ENCODE measurements around the gene CTNNB1.
A peak's percentile ranks its signal among the peaks of the same experiment; 100 is the strongest.

The CTNNB1 gene

DNA sequence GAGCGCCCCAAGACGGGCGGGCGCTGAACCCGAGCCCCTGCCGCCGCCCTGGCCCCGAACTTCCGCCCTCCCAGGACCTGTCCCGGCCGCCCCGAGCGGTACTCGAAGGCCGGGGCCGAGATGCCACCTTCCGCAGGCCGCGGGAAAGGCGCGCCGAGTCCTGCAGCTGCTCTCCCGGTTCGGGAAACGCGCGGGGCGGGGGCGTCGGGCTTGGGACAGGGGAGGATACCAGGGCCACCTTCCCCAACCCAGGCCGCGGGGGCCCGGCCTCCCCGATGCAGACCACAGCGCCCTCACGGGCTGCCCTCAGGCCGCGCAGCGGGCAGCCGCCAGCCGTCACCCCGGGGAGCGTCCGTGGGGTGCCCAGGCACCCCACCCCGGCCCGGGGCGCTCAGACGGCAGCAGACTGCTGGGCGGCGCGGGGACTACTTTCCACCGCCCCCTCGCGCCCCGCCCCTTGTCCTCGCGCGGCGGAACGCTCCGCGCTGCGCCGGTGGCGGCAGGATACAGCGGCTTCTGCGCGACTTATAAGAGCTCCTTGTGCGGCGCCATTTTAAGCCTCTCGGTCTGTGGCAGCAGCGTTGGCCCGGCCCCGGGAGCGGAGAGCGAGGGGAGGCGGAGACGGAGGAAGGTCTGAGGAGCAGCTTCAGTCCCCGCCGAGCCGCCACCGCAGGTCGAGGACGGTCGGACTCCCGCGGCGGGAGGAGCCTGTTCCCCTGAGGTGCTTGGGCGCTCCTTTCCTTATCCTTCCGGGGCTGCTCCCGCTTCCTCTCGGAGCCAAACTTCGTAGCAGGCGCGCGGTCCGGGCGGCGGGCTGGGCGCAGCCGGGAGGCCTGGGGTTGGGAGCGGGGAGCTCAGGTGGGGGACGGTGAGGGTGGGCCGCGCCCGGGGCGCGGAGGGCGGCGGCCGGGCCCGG is at the start of gene CTNNB1:
TSS of gene CTNNB1 (plus strand) at position 556 of the 916 bp plus-strand sequence. CDS start 24,564 bp downstream, outside the sequence.
- H3K4me3 ChIP-seq (ENCODE audit: low read depth, low read length) = peak within 1 kb of the TSS; percentile 53
- TF ChIP-seq, protein P1, sequence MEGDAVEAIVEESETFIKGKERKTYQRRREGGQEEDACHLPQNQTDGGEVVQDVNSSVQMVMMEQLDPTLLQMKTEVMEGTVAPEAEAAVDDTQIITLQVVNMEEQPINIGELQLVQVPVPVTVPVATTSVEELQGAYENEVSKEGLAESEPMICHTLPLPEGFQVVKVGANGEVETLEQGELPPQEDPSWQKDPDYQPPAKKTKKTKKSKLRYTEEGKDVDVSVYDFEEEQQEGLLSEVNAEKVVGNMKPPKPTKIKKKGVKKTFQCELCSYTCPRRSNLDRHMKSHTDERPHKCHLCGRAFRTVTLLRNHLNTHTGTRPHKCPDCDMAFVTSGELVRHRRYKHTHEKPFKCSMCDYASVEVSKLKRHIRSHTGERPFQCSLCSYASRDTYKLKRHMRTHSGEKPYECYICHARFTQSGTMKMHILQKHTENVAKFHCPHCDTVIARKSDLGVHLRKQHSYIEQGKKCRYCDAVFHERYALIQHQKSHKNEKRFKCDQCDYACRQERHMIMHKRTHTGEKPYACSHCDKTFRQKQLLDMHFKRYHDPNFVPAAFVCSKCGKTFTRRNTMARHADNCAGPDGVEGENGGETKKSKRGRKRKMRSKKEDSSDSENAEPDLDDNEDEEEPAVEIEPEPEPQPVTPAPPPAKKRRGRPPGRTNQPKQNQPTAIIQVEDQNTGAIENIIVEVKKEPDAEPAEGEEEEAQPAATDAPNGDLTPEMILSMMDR (IDR thresholded peaks at IDR 0.05; ENCODE audit: low read depth, low read length, missing control alignments) = no peak
- in situ Hi-C loops (cut with HindIII; ENCODE audit: low sequenced_read_pairs) = no loop called here
- DNase-seq (ENCODE audit: low read depth) = peak; percentile 88

DNA sequence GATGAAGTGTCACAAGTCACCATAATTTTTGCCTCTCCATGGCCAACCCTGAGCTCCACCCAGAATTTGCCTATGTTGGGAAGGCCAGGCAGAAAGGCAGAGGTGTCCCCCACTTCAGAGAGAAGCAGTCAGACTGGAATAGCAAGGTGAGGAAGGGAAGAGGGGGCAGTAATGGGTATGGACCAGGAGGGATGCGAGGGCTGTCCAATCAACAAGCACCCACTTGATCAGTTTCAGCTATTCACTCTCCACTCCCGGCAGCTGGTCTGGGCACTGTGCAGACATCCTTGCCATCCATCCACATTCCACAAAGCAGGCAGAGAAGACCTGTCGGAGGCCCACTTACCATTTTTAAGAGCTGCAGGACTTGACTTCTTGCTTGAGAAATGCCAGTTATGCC is 43.5 kb upstream of the CTNNB1 start:
- DNase-seq (ENCODE audit: low read depth) = no peak
- in situ Hi-C loops (cut with HindIII; ENCODE audit: low sequenced_read_pairs) = no loop called here
- TF ChIP-seq, protein P1 (IDR thresholded peaks at IDR 0.05; ENCODE audit: low read depth, low read length, missing control alignments) = no peak
- H3K4me3 ChIP-seq (ENCODE audit: low read depth, low read length) = no peak overlapping the region

DNA sequence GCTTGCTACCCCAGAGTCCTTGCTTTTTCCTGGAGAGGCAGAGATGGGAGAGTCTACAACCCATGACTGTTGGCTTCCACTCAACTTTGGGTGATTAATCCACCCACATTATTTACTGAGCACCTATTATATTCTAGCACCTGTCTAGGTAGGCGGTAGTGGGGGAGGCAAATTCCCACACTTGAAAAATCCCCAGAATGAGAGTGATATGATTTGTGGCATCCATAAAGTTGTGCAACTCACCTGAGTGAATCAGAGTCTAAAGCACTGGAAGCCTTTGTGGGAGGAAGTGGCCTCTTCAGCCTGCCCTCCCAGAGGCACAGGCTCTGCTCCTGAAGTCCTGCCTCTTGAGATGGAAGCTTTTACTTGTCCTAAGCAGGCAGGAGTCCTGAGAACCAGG is 40.4 kb upstream of the CTNNB1 start:
- DNase-seq (ENCODE audit: low read depth) = no peak
- in situ Hi-C loops (cut with HindIII; ENCODE audit: low sequenced_read_pairs) = no loop called here
- no peak overlapping the region for H3K4me3 ChIP-seq (ENCODE audit: low read depth, low read length)
- TF ChIP-seq, protein P1 (IDR thresholded peaks at IDR 0.05; ENCODE audit: low read depth, low read length, missing control alignments) = no peak

DNA sequence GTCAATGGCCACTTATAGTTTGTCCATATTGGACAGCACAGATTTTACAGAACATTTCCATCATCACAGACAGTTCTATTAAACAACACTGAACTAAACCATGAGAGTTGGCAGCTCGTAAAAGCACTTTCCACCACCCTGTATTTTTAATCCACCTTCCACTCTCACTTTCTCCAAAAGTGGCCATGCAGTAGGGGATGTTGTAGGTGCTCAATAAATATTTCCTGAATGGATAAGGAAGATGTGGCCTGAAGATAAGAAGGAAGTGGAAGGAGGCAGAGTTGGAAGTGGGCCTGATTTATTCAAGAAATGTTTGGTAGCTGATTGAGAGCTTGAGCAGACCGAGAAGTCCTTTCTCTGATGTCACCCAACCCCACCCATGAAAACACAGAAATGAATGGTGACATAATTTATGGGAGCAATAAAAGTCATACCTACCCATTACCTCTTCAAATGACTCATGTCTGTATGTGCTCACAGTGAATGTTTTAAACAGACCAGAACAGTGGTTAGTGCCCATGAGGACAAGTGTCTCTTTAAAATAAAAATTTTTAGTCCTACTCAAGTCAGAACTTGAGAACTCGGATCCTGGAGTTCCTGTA is 39.6 kb upstream of the CTNNB1 start:
- TF ChIP-seq, protein P1 (IDR thresholded peaks at IDR 0.05; ENCODE audit: low read depth, low read length, missing control alignments) = no peak
- no peak overlapping the region for H3K4me3 ChIP-seq (ENCODE audit: low read depth, low read length)
- in situ Hi-C loops (cut with HindIII; ENCODE audit: low sequenced_read_pairs) = no loop called here
- no peak for DNase-seq (ENCODE audit: low read depth)

DNA sequence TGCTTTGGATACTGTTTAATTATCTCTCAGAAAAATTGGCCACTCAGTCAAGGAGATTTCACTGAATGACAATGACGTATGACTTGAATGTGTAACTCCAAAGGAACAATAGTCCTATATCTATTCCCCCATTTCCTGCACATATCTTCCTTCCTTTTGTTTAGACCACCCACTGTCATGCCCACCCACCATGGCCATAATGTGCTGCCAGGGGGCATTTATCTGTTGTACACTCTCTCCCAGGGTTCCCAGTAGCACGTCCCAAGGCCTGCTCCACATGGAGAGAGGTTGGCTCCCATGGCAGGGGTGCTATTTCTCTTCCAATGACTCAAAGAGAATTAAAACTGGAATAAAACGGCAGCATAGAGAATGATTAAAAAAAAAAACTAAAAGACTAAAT is 36.8 kb upstream of the CTNNB1 start:
- no peak for DNase-seq (ENCODE audit: low read depth)
- H3K4me3 ChIP-seq (ENCODE audit: low read depth, low read length) = no peak overlapping the region
- in situ Hi-C loops (cut with HindIII; ENCODE audit: low sequenced_read_pairs) = no loop called here
- TF ChIP-seq, protein P1 (IDR thresholded peaks at IDR 0.05; ENCODE audit: low read depth, low read length, missing control alignments) = no peak

DNA sequence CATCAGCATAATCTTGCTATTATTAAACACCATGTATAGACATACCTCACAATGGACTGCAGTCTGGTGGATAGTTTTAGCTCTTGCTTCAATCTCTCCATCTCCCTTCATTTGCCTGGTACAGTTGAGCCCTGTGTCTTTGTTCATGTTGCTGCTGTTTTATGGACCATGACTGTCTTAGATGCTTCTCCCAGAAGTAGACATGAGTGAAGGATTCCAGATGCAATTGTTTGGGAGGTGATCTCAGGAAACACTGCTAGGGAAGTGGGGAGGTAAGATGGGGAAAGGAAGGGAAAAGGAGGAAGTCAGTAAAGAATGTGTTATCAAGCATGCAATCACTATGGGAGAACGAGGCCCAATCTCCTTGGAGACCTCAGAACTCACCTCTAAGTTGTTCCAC is 36.3 kb upstream of the CTNNB1 start:
- DNase-seq (ENCODE audit: low read depth) = no peak
- TF ChIP-seq, protein P1 (IDR thresholded peaks at IDR 0.05; ENCODE audit: low read depth, low read length, missing control alignments) = no peak
- in situ Hi-C loops (cut with HindIII; ENCODE audit: low sequenced_read_pairs) = no loop called here
- no peak overlapping the region for H3K4me3 ChIP-seq (ENCODE audit: low read depth, low read length)
